ENCODE measurements around the gene CD79A. TPM values are rescaled to one million over a fixed set of nuclear protein-coding genes. Genes with fewer than 3 reads are reported as not detected.

The CD79A gene
- total and polyA plus RNA-seq, 11 donors, result 0.37 to 0.88 (median 0.48) TPM; not detected in 7

GRCh38 chr19:41925208-41926003 lies 48.3 kb downstream of the CD79A start:
- Histone ChIP-seq H3K27ac (no peak overlapping the region), H3K36me3 (no peaks in the 10 kb centered on the region), H3K4me3 (no peak overlapping the region), H3K9me3 (no peaks in the 10 kb centered on the region), H3K27me3 (peaks cover 54 to 97% (median 92%) of the 10 kb centered on the region in 9 donors), H3K4me1 (peaks cover 0 to 23% (median 15%) of the 10 kb centered on the region in 12 donors)
- 43 to 59% (median 48%) methylated on average over 7 of the region's 7 CpGs for WGBS, 4 donors
- ATAC-seq (no peak), DNase-seq (no peak)
- intact Hi-C loops (cut with DNase I), result loop anchor here in 1 of 10 donors (5.0 kb wide), 1 partner anchor 38 kb away; no protein-coding TSS in a partner anchor
- TF ChIP-seq POLR2A (IDR thresholded peaks at IDR 0.05), result no peak
- TF ChIP-seq CTCF (IDR thresholded peaks at IDR 0.05), result no peak

- 10 to 22% (median 18%) methylated on average over 21 to 27 of the region's 27 CpGs for WGBS, 4 donors
- Histone ChIP-seq H3K9me3 (no peaks in the 10 kb centered on the region), H3K27ac (no peak overlapping the region), H3K4me3 (no peak overlapping the region), H3K36me3 (no peaks in the 10 kb centered on the region), H3K4me1 (peaks cover 0 to 23% (median 15%) of the 10 kb centered on the region in 12 donors), H3K27me3 (peaks cover 60 to 97% (median 93%) of the 10 kb centered on the region in 9 donors)
- ATAC-seq (no peak), DNase-seq (no peak)
- no peak for TF ChIP-seq POLR2A (IDR thresholded peaks at IDR 0.05)
- intact Hi-C loops (cut with DNase I), result loop anchor here in 1 of 10 donors (5.0 kb wide), 1 partner anchor 39 kb away; no protein-coding TSS in a partner anchor
Observed at GRCh38 chr19:41926028-41926762, 49.1 kb downstream of the CD79A start.

- ATAC-seq (no peak), DNase-seq (no peak)
- Histone ChIP-seq H3K9me3 (no peaks in the 10 kb centered on the region), H3K4me3 (no peak overlapping the region), H3K4me1 (peaks cover 0 to 23% (median 15%) of the 10 kb centered on the region in 12 donors), H3K27me3 (peaks cover 63 to 97% (median 94%) of the 10 kb centered on the region in 9 donors), H3K36me3 (no peaks in the 10 kb centered on the region), H3K27ac (no peak overlapping the region)
- intact Hi-C loops (cut with DNase I), result loop anchor here in 1 of 10 donors (5.0 kb wide), 1 partner anchor 40 kb away; no protein-coding TSS in a partner anchor
- WGBS, 4 donors, result 32 to 43% (median 33%) methylated on average over 16 of the region's 16 CpGs
- TF ChIP-seq CTCF (IDR thresholded peaks at IDR 0.05), result no peak
- no peak for TF ChIP-seq POLR2A (IDR thresholded peaks at IDR 0.05)
Observed at GRCh38 chr19:41926763-41927496, 49.9 kb downstream of the CD79A start.

GRCh38 chr19:41927497-41928192 lies 50.6 kb downstream of the CD79A start:
- no peak for TF ChIP-seq POLR2A (IDR thresholded peaks at IDR 0.05)
- no peak for TF ChIP-seq CTCF (IDR thresholded peaks at IDR 0.05)
- Histone ChIP-seq H3K27me3 (peaks cover 64 to 97% (median 94%) of the 10 kb centered on the region in 9 donors), H3K4me3 (peak overlapping the region; percentile 18 to 57 (median 46)), H3K4me1 (peaks cover 0 to 23% (median 15%) of the 10 kb centered on the region in 12 donors), H3K36me3 (no peaks in the 10 kb centered on the region), H3K27ac (no peak overlapping the region), H3K9me3 (no peaks in the 10 kb centered on the region)
- intact Hi-C loops (cut with DNase I), result loop anchor here in 1 of 10 donors (5.0 kb wide), 1 partner anchor 40 kb away; no protein-coding TSS in a partner anchor
- no peak for DNase-seq
- 4 to 12% (median 6%) methylated on average over 17 to 43 of the region's 43 CpGs for WGBS, 4 donors
- no peak for ATAC-seq

Measured in heart left ventricle (tissue), 16 donors.